PC-9 (cell line): Measurements from ENCODE around the gene IQCN.

Source experiments
- EZH2 ChIP-seq: fragments of 200-600 bp; sonication (generic); IDR thresholded peaks from 2 replicates; pipeline ENCODE4 v1.8.0; 2017; ENCODE audit warnings: antibody characterized with exemption, low read depth
- TF ChIP-seq, protein P1 (sequence below): fragments of 200-600 bp; sonication (generic); conservative IDR thresholded peaks from 2 replicates; pipeline ENCODE4 v1.6.1; 2017; ENCODE audit warnings: mixed run types, antibody characterized with exemption, mild to moderate bottlenecking, moderate library complexity

DNA sequence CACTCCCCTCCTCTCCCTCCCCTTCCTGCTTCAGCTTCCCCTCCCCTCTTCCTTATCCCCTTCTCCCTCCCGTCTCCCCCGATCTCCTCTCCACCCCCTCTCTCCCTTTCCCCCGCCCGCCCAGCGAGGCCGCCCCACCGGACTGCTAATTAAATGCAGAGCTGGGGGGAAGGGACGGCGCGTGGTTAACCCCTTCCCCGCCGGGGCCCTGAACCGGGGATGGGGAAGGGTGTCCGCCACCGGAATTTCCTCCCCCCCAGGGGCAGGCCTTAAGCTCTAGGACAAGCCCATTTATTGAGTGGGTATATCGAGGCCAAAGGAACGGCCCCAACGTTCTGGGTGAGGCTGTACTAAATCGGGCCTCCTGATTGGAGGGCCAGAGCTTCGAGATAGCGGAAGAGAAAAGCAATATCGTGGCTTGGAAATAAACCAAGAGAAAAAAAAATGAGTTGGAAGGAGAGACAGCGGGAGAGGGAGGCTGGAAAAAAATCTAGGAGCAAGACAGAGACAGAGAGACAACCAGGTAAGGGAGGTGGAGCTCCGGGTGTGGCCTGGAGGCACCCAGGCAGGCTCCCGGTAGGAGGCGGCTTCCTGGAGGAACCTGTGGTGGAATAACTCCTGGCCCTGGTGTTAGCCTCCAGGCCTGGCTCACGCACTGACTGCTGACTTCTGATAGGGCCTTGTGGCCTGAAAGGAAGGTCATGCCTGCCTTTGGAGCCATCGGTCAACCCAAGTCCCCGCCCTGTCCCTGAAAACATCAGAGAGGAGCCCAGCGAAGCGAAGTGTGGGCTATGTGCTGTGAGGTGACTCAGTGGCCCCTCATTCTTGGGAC is 18.8 kb upstream of the IQCN start:
- TF ChIP-seq, protein P1, sequence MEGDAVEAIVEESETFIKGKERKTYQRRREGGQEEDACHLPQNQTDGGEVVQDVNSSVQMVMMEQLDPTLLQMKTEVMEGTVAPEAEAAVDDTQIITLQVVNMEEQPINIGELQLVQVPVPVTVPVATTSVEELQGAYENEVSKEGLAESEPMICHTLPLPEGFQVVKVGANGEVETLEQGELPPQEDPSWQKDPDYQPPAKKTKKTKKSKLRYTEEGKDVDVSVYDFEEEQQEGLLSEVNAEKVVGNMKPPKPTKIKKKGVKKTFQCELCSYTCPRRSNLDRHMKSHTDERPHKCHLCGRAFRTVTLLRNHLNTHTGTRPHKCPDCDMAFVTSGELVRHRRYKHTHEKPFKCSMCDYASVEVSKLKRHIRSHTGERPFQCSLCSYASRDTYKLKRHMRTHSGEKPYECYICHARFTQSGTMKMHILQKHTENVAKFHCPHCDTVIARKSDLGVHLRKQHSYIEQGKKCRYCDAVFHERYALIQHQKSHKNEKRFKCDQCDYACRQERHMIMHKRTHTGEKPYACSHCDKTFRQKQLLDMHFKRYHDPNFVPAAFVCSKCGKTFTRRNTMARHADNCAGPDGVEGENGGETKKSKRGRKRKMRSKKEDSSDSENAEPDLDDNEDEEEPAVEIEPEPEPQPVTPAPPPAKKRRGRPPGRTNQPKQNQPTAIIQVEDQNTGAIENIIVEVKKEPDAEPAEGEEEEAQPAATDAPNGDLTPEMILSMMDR: no peak
- no peak for TF ChIP-seq EZH2
